IPS-20b (cell line): ENCODE results near the gene CHST4.
"Not testable (repeated sequence)": the region's sequence is repeated elsewhere in the genome, so short reads cannot be mapped to it uniquely, and the experiment has no call there.

Source experiments
- H3K27ac ChIP-seq: one replicate; pipeline ENCODE4 v1.5.1; 2013; ENCODE audit warnings: low read length
- H3K27me3 ChIP-seq: 2 replicates; pipeline ENCODE4 v1.6.1; 2013; ENCODE audit warnings: mild to moderate bottlenecking, low read length, inconsistent platforms; ENCODE audit not compliant: insufficient read depth
- H3K36me3 ChIP-seq: 2 replicates; pipeline ENCODE4 v1.6.1; 2013; ENCODE audit warnings: low read depth, mild to moderate bottlenecking, inconsistent platforms, low read length, moderate library complexity; ENCODE audit not compliant: insufficient read depth
- H3K4me1 ChIP-seq: 2 replicates; pipeline ENCODE4 v1.6.1; 2013; ENCODE audit warnings: mild to moderate bottlenecking, control low read depth, inconsistent platforms, low read length, moderate library complexity; ENCODE audit not compliant: insufficient read depth
- H3K4me3 ChIP-seq: 2 replicates; pipeline ENCODE4 v1.5.1; 2013; ENCODE audit warnings: mild to moderate bottlenecking, low read length, inconsistent platforms
- H3K9ac ChIP-seq: 2 replicates; pipeline ENCODE4 v1.6.1; 2013; ENCODE audit warnings: low read depth, mild to moderate bottlenecking, inconsistent platforms, low read length, moderate library complexity
- H3K9me3 ChIP-seq: 2 replicates; pipeline ENCODE4 v1.6.1; 2013; ENCODE audit warnings: mild to moderate bottlenecking, low read depth, low read length, inconsistent platforms; ENCODE audit not compliant: insufficient read depth

CHST4 gene

GRCh38 chr16:71574702-71575101 lies 48.5 kb downstream of the CHST4 start:
- H3K4me3 ChIP-seq, result no peak overlapping the region
- H3K27ac ChIP-seq, result no peak overlapping the region

GRCh38 chr16:71576971-71577370 lies 50.7 kb downstream of the CHST4 start, which contains the start of gene TAT:
TSS of gene TAT (minus strand) at chr16:71577092. CDS start at chr16:71576415, 677 bp downstream.
- Histone ChIP-seq H3K27ac (no peak within 1 kb of the TSS), H3K4me3 (no peak within 1 kb of the TSS), H3K27me3 (no peaks in the 10 kb centered on the region; the same call in 1 of the 2 replicates), H3K36me3 (no peaks in the 10 kb centered on the region), H3K9ac (no peak within 1 kb of the TSS), H3K9me3 (no peaks in the 10 kb centered on the region), H3K4me1 (no peaks in the 10 kb centered on the region)

More at GRCh38 chr16:71574702-71575101, 48.5 kb downstream of the CHST4 start:
- no peaks in the 10 kb centered on the region for H3K36me3 ChIP-seq
- no peaks in the 10 kb centered on the region; the same call in 1 of the 2 replicates for H3K27me3 ChIP-seq
- H3K4me1 ChIP-seq, result no peaks in the 10 kb centered on the region
- H3K9ac ChIP-seq, result no peak overlapping the region
- no peaks in the 10 kb centered on the region for H3K9me3 ChIP-seq

GRCh38 chr16:71582553-71582848 lies 56.3 kb downstream of the CHST4 start:
- not testable (repeated sequence) for H3K9ac ChIP-seq, H3K36me3 ChIP-seq, H3K9me3 ChIP-seq, H3K27me3 ChIP-seq, H3K4me3 ChIP-seq, H3K27ac ChIP-seq, H3K4me1 ChIP-seq

- H3K9me3 ChIP-seq, result no peaks in the 10 kb centered on the region
- no peaks in the 10 kb centered on the region for H3K36me3 ChIP-seq
- no peak overlapping the region for H3K4me3 ChIP-seq
- no peak overlapping the region for H3K27ac ChIP-seq
- no peaks in the 10 kb centered on the region; the same call in 1 of the 2 replicates for H3K27me3 ChIP-seq
- no peak overlapping the region for H3K9ac ChIP-seq
- H3K4me1 ChIP-seq, result no peaks in the 10 kb centered on the region
Measured at GRCh38 chr16:71584543-71585317, 58.5 kb downstream of the CHST4 start.

- Histone ChIP-seq H3K27ac (no peak overlapping the region), H3K4me1 (no peaks in the 10 kb centered on the region), H3K9me3 (no peaks in the 10 kb centered on the region), H3K4me3 (no peak overlapping the region), H3K36me3 (no peaks in the 10 kb centered on the region), H3K9ac (no peak overlapping the region), H3K27me3 (no peaks in the 10 kb centered on the region; the same call in 1 of the 2 replicates)
Measured at GRCh38 chr16:71585318-71585703, 59.1 kb downstream of the CHST4 start.
